Type B pancreatic cell (in vitro differentiated cells): ENCODE data around the gene TTC39C. TPM values are rescaled to one million over a fixed set of nuclear protein-coding genes. Genes with fewer than 3 reads are reported as not detected.
A peak's percentile ranks its signal among the peaks of the same experiment; 100 is the strongest.
"Not testable (repeated sequence)": the region's sequence is repeated elsewhere in the genome, so short reads cannot be mapped to it uniquely, and the experiment has no call there.

ENCODE experiments used
- DNase-seq: peaks from one replicate; pipeline ENCODE4 v3.0.0; 2021; ENCODE audit warnings: mixed read lengths; ENCODE audit not compliant: unreplicated experiment; ENCODE audit errors: extremely low spot score
- H3K27ac Mint-ChIP-seq: 2 replicates; pipeline ENCODE4 v1.8.0; 2021; ENCODE audit warnings: mild to moderate bottlenecking, mixed read lengths
- H3K27me3 Mint-ChIP-seq: 2 replicates; pipeline ENCODE4 v1.8.0; 2021; ENCODE audit warnings: mixed read lengths
- H3K36me3 Mint-ChIP-seq: 2 replicates; pipeline ENCODE4 v1.8.0; 2021; ENCODE audit warnings: mixed read lengths
- H3K4me1 Mint-ChIP-seq: one replicate; pipeline ENCODE4 v1.8.0; 2021; ENCODE audit warnings: mixed read lengths; ENCODE audit not compliant: unreplicated experiment
- H3K4me3 Mint-ChIP-seq: 2 replicates; pipeline ENCODE4 v1.8.0; 2021; ENCODE audit warnings: mild to moderate bottlenecking, mixed read lengths
- H3K9me3 Mint-ChIP-seq: 2 replicates; pipeline ENCODE4 v1.8.0; 2021; ENCODE audit warnings: mixed read lengths
- CTCF ChIP-seq: fragments of 200-600 bp; sonication (generic); conservative IDR thresholded peaks from 2 replicates; pipeline ENCODE4 v1.5.0; 2021; ENCODE audit warnings: antibody characterized with exemption, mild to moderate bottlenecking
- total RNA-seq: library from RNA; stranded (reverse); gene quantifications from 2 replicates; pipeline ENCODE4 v1.2.1, GENCODE V29; 2021; ENCODE audit warnings: low replicate concordance

The TTC39C gene
- total RNA-seq, 1 donor from 2014 or later = 21.6 TPM

GRCh38 chr18:24054130-24054529, 39.6 kb downstream of the TTC39C start:
- Mint-ChIP-seq H3K27ac (no peak overlapping the region), H3K27me3 (no peaks in the 10 kb centered on the region), H3K36me3 (no peaks in the 10 kb centered on the region), H3K4me1 (peaks cover 26% of the 10 kb centered on the region), H3K4me3 (no peak overlapping the region), H3K9me3 (no peaks in the 10 kb centered on the region)
- no peak for DNase-seq
- TF ChIP-seq CTCF = no peak

DNA sequence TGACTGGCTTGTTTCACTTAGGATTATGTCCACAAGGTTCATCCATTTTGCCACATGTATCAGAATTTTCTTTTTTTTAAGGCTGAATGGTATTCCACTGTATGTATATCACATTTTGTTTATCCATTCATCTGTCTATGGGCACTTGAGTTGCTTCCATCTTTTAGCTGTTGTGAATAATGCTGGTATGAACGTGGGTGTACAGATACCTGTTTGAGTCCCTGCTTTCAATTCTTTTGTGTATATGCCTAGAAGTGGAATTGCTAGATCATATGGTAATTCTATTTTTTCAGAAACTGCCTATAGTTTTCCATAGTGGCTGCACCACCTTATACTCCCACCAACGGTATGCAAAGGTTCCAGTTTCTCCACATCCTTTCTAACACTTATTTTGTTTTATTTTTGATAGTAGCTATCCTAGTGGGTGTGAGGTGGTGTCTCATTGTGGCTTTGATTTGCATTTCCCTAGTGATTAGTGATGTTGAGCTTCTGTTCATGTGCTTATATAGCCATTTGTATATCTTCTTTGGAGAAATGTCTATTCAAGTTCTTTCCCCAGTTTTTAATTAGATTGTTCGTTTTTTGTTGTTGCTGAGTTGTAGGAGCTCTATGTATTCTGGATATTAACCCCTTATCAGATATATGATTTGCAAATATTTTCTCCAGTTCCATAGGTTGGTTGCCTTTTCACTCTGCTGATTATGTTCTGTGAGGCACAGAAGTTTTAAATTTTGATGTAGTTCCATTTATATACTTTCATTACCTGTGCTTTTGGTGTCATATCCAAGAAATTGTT, 40.7 kb downstream of the TTC39C start:
- DNase-seq = no peak

DNA sequence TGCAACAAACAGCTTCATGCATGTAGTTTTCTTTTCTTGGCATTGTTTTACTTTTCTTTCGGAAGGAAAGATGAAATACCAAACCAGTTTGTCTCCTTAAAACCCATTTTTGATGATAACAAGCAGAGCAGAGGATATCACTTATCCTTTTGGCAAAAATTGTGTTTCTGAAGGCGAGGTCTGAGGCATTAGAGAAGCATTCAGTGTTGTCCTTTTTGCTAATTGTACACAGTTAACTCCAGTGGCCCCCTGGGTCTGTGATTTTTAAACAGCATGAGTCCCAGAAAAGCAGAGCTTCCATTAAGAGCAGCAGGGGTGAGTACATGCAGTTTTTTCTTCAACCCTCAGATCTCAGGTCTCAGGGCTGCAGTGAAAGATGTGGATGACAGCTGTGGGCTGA, 41.3 kb downstream of the TTC39C start:
- Mint-ChIP-seq H3K27me3 (no peaks in the 10 kb centered on the region), H3K27ac (no peak overlapping the region), H3K9me3 (peaks cover 5% of the 10 kb centered on the region), H3K4me3 (peak overlapping the region; percentile 25), H3K36me3 (peaks cover 5% of the 10 kb centered on the region), H3K4me1 (peaks cover 25% of the 10 kb centered on the region)
- no peak for TF ChIP-seq CTCF
- no peak for DNase-seq

More for the DNA sequence above, 40.7 kb downstream of the TTC39C start:
- Mint-ChIP-seq H3K27me3 (no peaks in the 10 kb centered on the region), H3K9me3 (peaks cover 5% of the 10 kb centered on the region), H3K27ac (no peak overlapping the region), H3K4me3 (no peak overlapping the region), H3K4me1 (peaks cover 26% of the 10 kb centered on the region), H3K36me3 (peaks cover 5% of the 10 kb centered on the region)
- TF ChIP-seq CTCF = no peak

DNA sequence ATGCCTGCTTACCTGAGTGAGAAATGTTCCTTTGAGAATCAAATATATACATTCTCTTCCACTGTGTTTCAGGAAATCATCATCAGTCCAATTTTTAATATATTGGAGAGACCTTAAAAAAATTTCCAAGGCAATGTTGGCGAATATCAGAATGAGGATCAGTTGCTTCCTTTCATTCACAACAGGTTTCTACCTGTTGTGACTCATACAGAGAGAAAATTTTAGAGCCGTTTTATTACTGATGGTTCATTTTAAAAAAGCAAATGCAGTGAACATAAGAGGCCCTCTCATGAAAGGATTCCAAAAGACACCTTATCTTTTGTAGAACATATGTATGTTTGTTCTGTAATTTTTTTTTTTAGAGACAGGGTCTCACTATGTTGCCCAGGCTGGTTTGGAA, 42.0 kb downstream of the TTC39C start:
- Mint-ChIP-seq H3K4me1 (peaks cover 20% of the 10 kb centered on the region), H3K27me3 (no peaks in the 10 kb centered on the region), H3K4me3 (no peak overlapping the region), H3K27ac (no peak overlapping the region), H3K9me3 (peaks cover 5% of the 10 kb centered on the region), H3K36me3 (peaks cover 5% of the 10 kb centered on the region)
- no peak for DNase-seq
- no peak for TF ChIP-seq CTCF

GRCh38 chr18:24057804-24058203, 43.2 kb downstream of the TTC39C start:
- Mint-ChIP-seq H3K9me3 (peaks cover 5% of the 10 kb centered on the region), H3K36me3 (peaks cover 5% of the 10 kb centered on the region), H3K27me3 (no peaks in the 10 kb centered on the region), H3K4me3 (no peak overlapping the region), H3K4me1 (peaks cover 28% of the 10 kb centered on the region), H3K27ac (no peak overlapping the region)
- DNase-seq = no peak
- TF ChIP-seq CTCF = no peak

- H3K4me3 Mint-ChIP-seq, DNase-seq, H3K27ac Mint-ChIP-seq, H3K9me3 Mint-ChIP-seq, H3K27me3 Mint-ChIP-seq, H3K36me3 Mint-ChIP-seq: not testable (repeated sequence)
- peaks cover 21% of the 10 kb centered on the region for H3K4me1 Mint-ChIP-seq
Measured at GRCh38 chr18:24059385-24059784, 44.8 kb downstream of the TTC39C start.
